ENCODE results near the gene PYCARD. TPM values are rescaled to one million over a fixed set of nuclear protein-coding genes. Genes with fewer than 3 reads are reported as not detected.
"Not testable (repeated sequence)": the region's sequence is repeated elsewhere in the genome, so short reads cannot be mapped to it uniquely, and the experiment has no call there.

PYCARD gene
- polyA plus RNA-seq, 2 donors: 51.7 to 79.2 TPM

DNA sequence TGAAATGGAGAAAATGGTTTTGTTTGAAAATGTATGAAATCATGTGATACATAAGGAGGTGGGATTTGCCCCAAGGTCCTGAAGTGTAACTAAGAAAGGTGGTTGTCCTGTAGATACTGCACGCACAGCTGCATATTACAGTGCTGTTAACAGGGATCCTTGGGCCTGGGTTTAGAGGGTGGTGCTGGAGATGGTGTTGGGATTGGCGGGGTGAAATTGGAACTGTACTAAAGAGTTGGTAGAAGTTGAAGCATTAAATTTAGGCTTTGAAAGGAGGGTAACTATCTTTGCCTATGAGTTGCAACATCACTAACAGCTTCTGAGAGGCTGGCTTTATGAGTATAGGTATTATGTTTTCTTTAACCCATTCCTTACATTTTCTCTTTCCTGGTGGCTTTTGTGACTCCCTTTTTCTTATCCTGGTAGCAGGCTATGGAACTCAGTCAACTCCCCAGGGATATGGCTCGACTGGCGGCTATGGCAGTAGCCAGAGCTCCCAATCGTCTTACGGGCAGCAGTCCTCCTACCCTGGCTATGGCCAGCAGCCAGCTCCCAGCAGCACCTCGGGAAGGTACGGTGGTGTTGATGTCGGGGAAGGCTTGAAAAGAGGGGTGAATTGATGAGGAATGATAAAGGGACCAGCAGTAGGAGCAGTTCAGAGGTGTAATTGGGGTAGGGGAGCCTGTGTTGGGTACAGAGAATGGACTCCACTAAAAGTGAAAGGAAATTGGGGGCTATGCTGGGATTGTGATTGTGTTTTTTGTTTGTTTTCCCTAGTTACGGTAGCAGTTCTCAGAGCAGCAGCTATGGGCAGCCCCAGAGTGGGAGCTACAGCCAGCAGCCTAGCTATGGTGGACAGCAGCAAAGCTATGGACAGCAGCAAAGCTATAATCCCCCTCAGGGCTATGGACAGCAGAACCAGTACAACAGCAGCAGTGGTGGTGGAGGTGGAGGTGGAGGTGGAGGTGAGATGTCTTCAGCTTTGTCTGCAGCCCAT is 18.8 kb downstream of the PYCARD start:
- 72 to 73% methylated on average over 10 of the region's 10 CpGs for WGBS, 2 donors
- no peaks in the 10 kb centered on the region for H3K27me3 ChIP-seq (ENCODE audit: control insufficient read depth in 1 of 2, insufficient read depth in 2 of 2, low read length in 2 of 2)
- no peak overlapping the region for H3K4me3 ChIP-seq (ENCODE audit: low read depth in 1 of 2, low read length in 2 of 2)
- peaks cover 0 to 5% of the 10 kb centered on the region in 2 donors for H3K4me1 ChIP-seq (ENCODE audit: control insufficient read depth in 2 of 2, insufficient read depth in 2 of 2, low read length in 1 of 2)
- H3K9me3 ChIP-seq (ENCODE audit: control insufficient read depth in 2 of 2, insufficient read depth in 1 of 2, low read depth in 1 of 2, low read length in 1 of 2): no peaks in the 10 kb centered on the region
- no peak overlapping the region for H3K27ac ChIP-seq (ENCODE audit: low read depth in 2 of 2, low read length in 1 of 2)
- H3K36me3 ChIP-seq (ENCODE audit: control insufficient read depth in 2 of 2, insufficient read depth in 2 of 2, low read length in 1 of 2): peaks cover 16 to 38% of the 10 kb centered on the region in 2 donors

DNA sequence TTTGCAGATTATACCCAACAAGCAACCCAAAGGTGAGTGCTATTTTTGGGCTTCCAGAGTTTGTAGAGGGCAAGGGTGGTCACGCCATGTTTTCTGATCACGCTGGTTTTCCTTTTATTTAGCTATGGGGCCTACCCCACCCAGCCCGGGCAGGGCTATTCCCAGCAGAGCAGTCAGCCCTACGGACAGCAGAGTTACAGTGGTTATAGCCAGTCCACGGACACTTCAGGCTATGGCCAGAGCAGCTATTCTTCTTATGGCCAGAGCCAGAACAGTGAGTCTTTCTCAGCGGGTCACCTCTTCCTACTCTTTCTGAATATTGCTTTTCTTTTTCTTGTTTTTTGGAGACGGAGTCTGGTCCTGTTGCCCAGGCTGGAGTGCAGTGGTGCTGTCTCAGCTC is 20.2 kb downstream of the PYCARD start:
- no peaks in the 10 kb centered on the region for H3K27me3 ChIP-seq (ENCODE audit: control insufficient read depth in 1 of 2, insufficient read depth in 2 of 2, low read length in 2 of 2)
- H3K36me3 ChIP-seq (ENCODE audit: control insufficient read depth in 2 of 2, insufficient read depth in 2 of 2, low read length in 1 of 2): peaks cover 11 to 33% of the 10 kb centered on the region in 2 donors
- H3K4me1 ChIP-seq (ENCODE audit: control insufficient read depth in 2 of 2, insufficient read depth in 2 of 2, low read length in 1 of 2): peaks cover 0 to 5% of the 10 kb centered on the region in 2 donors
- 16 to 19% methylated on average over 7 of the region's 7 CpGs for WGBS, 2 donors
- no peaks in the 10 kb centered on the region for H3K9me3 ChIP-seq (ENCODE audit: control insufficient read depth in 2 of 2, insufficient read depth in 1 of 2, low read depth in 1 of 2, low read length in 1 of 2)
- no peak overlapping the region for H3K27ac ChIP-seq (ENCODE audit: low read depth in 2 of 2, low read length in 1 of 2)
- peak overlapping the region in 1 of 2 donors; percentile 84 for H3K4me3 ChIP-seq (ENCODE audit: low read depth in 1 of 2, low read length in 2 of 2)

DNA sequence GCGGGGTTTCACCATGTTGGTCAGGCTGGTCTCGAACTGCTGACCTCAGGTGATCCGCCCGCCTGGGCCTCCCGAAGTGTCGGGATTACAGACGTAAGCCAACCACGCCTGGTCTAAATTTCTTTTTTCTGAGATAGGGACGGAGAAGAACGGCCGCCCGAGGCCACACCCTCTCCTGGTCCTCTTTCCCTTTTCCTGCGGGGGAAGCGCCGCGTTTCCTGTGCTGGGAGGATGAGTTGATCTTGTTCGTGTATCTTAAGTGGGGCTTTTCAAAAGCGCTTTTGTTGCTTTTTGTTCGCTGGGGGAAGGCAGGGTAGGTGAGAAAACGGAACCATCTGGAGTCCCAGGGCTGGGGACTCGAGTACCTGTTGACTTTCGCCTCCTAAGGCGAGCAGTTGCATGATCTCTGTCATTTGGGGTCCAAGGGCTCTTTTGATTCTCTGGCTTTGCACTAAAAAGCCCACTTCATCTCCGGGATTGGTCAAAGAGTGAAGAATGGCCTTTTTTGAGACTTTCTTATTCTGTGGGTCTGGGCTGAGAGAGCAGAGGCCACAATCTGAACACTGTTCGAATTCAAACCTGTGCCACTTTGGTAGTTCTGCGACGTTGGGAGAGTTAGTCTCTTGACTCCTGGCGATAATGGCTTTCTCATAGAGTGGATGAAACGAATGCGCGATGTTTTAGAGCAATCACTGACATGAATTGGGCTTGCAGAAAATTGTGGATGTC is 21.3 kb downstream of the PYCARD start:
- no peaks in the 10 kb centered on the region for H3K27me3 ChIP-seq (ENCODE audit: control insufficient read depth in 1 of 2, insufficient read depth in 2 of 2, low read length in 2 of 2)
- H3K9me3 ChIP-seq (ENCODE audit: control insufficient read depth in 2 of 2, insufficient read depth in 1 of 2, low read depth in 1 of 2, low read length in 1 of 2): no peaks in the 10 kb centered on the region
- WGBS, 2 donors: 3 to 4% methylated on average over 31 of the region's 31 CpGs
- H3K36me3 ChIP-seq (ENCODE audit: control insufficient read depth in 2 of 2, insufficient read depth in 2 of 2, low read length in 1 of 2): peaks cover 6 to 24% of the 10 kb centered on the region in 2 donors
- H3K27ac ChIP-seq (ENCODE audit: low read depth in 2 of 2, low read length in 1 of 2): peak overlapping the region; percentile 36 to 97
- H3K4me1 ChIP-seq (ENCODE audit: control insufficient read depth in 2 of 2, insufficient read depth in 2 of 2, low read length in 1 of 2): peaks cover 0 to 5% of the 10 kb centered on the region in 2 donors
- H3K4me3 ChIP-seq (ENCODE audit: low read depth in 1 of 2, low read length in 2 of 2): peak overlapping the region; percentile 84 to 98

DNA sequence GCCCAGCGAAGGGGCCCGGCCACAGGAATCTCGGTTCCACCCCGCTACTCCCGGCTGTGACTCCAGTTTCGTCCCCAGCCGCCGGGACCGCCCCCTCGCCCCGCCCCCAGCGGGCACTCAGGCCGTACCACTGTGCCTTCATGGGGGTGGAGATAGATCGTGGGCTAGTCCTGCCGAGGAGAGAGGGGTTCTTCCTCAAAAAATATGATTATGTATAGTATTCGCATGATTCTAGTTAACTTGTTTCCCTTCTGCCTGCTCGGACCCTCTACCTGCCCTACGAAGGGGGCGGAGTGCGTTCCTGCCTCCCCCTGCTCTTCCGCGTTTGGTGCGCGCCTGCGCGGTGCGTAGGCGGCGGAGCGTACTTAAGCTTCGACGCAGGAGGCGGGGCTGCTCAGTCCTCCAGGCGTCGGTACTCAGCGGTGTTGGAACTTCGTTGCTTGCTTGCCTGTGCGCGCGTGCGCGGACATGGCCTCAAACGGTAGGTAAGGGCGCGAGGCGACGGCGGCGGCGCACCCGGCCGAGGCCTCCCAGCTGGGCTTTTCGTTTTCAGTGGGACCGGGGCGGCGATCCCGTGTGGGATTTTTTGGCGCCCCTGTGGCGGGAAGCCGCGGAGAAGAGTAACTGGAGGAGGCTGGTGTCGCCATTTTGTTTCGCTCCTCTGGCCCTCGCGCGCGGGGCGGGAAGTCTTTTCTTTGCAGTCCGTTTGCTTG is 22.7 kb downstream of the PYCARD start, which contains the start of gene FUS:
TSS of gene FUS (plus strand) at position 393 of the 713 bp plus-strand sequence. CDS start at position 469, 76 bp downstream.
- peak within 1 kb of the TSS; percentile 84 to 98 for H3K4me3 ChIP-seq (ENCODE audit: low read depth in 1 of 2, low read length in 2 of 2)
- H3K36me3 ChIP-seq (ENCODE audit: control insufficient read depth in 2 of 2, insufficient read depth in 2 of 2, low read length in 1 of 2): peaks cover 6 to 14% of the 10 kb centered on the region in 2 donors
- no peaks in the 10 kb centered on the region for H3K27me3 ChIP-seq (ENCODE audit: control insufficient read depth in 1 of 2, insufficient read depth in 2 of 2, low read length in 2 of 2)
- no peaks in the 10 kb centered on the region for H3K9me3 ChIP-seq (ENCODE audit: control insufficient read depth in 2 of 2, insufficient read depth in 1 of 2, low read depth in 1 of 2, low read length in 1 of 2)
- H3K27ac ChIP-seq (ENCODE audit: low read depth in 2 of 2, low read length in 1 of 2): peak within 1 kb of the TSS; percentile 95 to 97
- H3K4me1 ChIP-seq (ENCODE audit: control insufficient read depth in 2 of 2, insufficient read depth in 2 of 2, low read length in 1 of 2): peaks cover 0 to 5% of the 10 kb centered on the region in 2 donors
- 0% methylated on average over 69 of the region's 69 CpGs for WGBS, 2 donors

DNA sequence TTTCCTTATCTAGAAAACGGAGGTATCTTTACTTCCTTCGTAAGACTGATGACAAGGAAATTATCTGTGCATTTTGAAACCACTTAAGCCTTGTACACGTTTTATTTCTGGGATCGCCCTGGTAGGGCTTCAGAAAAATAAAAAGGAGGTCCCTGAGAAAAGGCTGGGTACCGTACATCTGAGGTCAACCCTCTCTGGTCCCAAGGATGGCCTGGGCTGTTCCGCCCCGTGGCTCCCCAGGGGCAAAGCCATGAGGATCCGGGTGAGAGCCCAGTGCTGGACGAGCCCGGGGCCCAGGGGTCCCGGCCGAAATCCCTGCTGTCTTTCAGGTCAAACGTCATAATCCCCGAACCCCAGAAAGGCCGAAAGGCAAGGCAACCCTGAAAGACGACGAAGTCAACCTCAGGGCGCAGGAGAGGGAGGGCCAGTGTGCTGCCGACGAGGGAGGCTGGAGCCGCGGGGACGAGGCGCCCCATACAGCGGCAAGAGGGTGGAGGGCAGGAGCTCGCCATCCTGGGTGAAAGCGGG is 23.3 kb downstream of the PYCARD start:
- Histone ChIP-seq H3K9me3 (ENCODE audit: control insufficient read depth in 2 of 2, insufficient read depth in 1 of 2, low read depth in 1 of 2, low read length in 1 of 2) (no peaks in the 10 kb centered on the region), H3K4me1 (ENCODE audit: control insufficient read depth in 2 of 2, insufficient read depth in 2 of 2, low read length in 1 of 2) (peaks cover 0 to 5% of the 10 kb centered on the region in 2 donors)

DNA sequence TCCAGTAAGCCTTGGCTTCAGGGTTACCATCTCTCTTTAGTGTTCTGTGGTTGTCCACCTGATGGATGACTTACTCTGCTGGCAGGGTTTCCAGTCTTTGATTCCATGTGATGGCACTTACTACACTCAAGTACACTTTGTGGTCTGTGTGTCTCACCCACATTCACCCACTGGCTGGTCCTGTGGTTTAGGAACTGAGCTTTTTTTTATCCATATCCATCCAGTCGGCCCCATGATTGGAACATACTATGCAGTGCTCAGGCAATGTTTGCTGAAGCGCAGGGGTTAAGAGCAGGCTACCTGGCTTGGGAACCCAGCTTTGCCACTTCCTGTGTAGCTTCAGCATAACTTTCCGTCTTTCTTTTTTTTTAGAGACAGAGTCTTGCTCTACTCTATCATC is 25.4 kb downstream of the PYCARD start:
- no peaks in the 10 kb centered on the region for H3K4me1 ChIP-seq (ENCODE audit: control insufficient read depth in 2 of 2, insufficient read depth in 2 of 2, low read length in 1 of 2)
- no peak overlapping the region for H3K27ac ChIP-seq (ENCODE audit: low read depth in 2 of 2, low read length in 1 of 2)
- H3K36me3 ChIP-seq (ENCODE audit: control insufficient read depth in 2 of 2, insufficient read depth in 2 of 2, low read length in 1 of 2): no peaks in the 10 kb centered on the region
- H3K9me3 ChIP-seq (ENCODE audit: control insufficient read depth in 2 of 2, insufficient read depth in 1 of 2, low read depth in 1 of 2, low read length in 1 of 2): no peaks in the 10 kb centered on the region
- no peaks in the 10 kb centered on the region for H3K27me3 ChIP-seq (ENCODE audit: control insufficient read depth in 1 of 2, insufficient read depth in 2 of 2, low read length in 2 of 2)
- WGBS, 2 donors: 62 to 63% methylated on average over 3 of the region's 3 CpGs
- H3K4me3 ChIP-seq (ENCODE audit: low read depth in 1 of 2, low read length in 2 of 2): no peak overlapping the region

More for the DNA sequence above, 23.3 kb downstream of the PYCARD start:
- H3K27ac ChIP-seq (ENCODE audit: low read depth in 2 of 2, low read length in 1 of 2): peak overlapping the region; percentile 95 to 97
- peaks cover 6 to 12% of the 10 kb centered on the region in 2 donors for H3K36me3 ChIP-seq (ENCODE audit: control insufficient read depth in 2 of 2, insufficient read depth in 2 of 2, low read length in 1 of 2)
- no peaks in the 10 kb centered on the region for H3K27me3 ChIP-seq (ENCODE audit: control insufficient read depth in 1 of 2, insufficient read depth in 2 of 2, low read length in 2 of 2)
- H3K4me3 ChIP-seq (ENCODE audit: low read depth in 1 of 2, low read length in 2 of 2): peak overlapping the region; percentile 84 to 98
- WGBS, 2 donors: 3 to 4% methylated on average over 27 of the region's 27 CpGs

DNA sequence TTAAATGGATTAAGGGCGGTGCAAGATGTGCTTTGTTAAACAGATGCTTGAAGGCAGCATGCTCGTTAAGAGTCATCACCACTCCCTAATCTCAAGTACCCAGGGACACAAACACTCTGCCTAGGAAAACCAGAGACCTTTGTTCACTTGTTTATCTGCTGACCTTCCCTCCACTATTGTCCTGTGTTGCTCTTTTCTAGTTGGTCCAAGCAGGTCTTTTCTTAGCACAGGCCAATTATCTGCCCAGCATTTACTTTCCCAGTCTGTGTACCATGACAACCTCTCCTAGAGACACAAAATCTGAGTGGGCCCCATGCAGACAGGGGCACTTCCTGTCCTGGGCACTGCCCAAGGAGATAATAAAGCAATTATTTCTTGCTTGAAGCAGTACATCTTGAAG is 32.5 kb downstream of the PYCARD start:
- H3K36me3 ChIP-seq (ENCODE audit: control insufficient read depth in 2 of 2, insufficient read depth in 2 of 2, low read length in 1 of 2); H3K9me3 ChIP-seq (ENCODE audit: control insufficient read depth in 2 of 2, insufficient read depth in 1 of 2, low read depth in 1 of 2, low read length in 1 of 2); H3K27me3 ChIP-seq (ENCODE audit: control insufficient read depth in 1 of 2, insufficient read depth in 2 of 2, low read length in 2 of 2); H3K27ac ChIP-seq (ENCODE audit: low read depth in 2 of 2, low read length in 1 of 2); H3K4me3 ChIP-seq (ENCODE audit: low read depth in 1 of 2, low read length in 2 of 2); H3K4me1 ChIP-seq (ENCODE audit: control insufficient read depth in 2 of 2, insufficient read depth in 2 of 2, low read length in 1 of 2): not testable (repeated sequence)
- no CpG with 5 or more reads among the region's 2 CpGs for WGBS, 2 donors

DNA sequence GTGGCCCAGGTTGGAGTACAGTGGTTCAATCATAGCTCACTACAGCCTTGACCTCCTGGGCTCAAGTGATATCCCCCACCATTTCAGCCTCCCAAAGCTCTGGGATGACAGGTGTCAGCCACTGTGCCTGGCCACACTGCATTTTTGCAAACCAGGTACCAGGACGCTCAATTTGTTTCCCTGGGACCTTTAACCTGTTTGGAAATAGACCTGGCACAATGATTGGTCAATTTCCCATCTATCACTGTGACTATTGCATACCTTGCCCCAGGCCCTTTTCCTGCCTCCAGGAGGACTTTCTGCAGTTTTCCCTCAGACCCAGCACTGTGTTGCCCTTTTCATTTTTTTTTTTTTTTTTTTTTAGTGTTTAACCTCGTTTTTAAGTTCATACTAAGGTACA is 33.7 kb downstream of the PYCARD start:
- H3K4me1 ChIP-seq (ENCODE audit: control insufficient read depth in 2 of 2, insufficient read depth in 2 of 2, low read length in 1 of 2): no peaks in the 10 kb centered on the region
- H3K27me3 ChIP-seq (ENCODE audit: control insufficient read depth in 1 of 2, insufficient read depth in 2 of 2, low read length in 2 of 2): no peaks in the 10 kb centered on the region
- H3K36me3 ChIP-seq (ENCODE audit: control insufficient read depth in 2 of 2, insufficient read depth in 2 of 2, low read length in 1 of 2): no peaks in the 10 kb centered on the region
- no peaks in the 10 kb centered on the region for H3K9me3 ChIP-seq (ENCODE audit: control insufficient read depth in 2 of 2, insufficient read depth in 1 of 2, low read depth in 1 of 2, low read length in 1 of 2)
- no peak overlapping the region for H3K4me3 ChIP-seq (ENCODE audit: low read depth in 1 of 2, low read length in 2 of 2)
- no peak overlapping the region for H3K27ac ChIP-seq (ENCODE audit: low read depth in 2 of 2, low read length in 1 of 2)
- 62 to 77% methylated on average over 2 of the region's 2 CpGs for WGBS, 2 donors

DNA sequence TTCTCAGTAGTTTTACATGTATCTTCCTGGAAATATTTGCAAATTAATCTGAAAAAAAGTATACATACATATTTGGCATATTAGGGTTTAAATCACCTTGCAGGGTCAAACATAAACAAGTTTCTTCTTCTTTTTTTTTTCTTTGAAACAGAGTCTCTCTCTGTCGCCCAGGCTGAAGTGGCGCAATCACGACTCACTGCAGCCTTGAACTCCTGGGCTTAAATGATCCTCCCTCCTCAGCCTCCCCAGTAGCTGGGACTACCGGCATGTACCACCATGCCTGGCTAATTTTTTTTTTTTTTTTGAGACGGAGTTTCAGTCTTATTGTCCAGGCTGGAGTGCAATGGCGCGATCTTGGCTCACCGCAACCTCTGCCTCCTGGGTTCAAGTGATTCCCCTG is 35.2 kb downstream of the PYCARD start:
- no peaks in the 10 kb centered on the region for H3K4me1 ChIP-seq (ENCODE audit: control insufficient read depth in 2 of 2, insufficient read depth in 2 of 2, low read length in 1 of 2)
- no peaks in the 10 kb centered on the region for H3K9me3 ChIP-seq (ENCODE audit: control insufficient read depth in 2 of 2, insufficient read depth in 1 of 2, low read depth in 1 of 2, low read length in 1 of 2)
- no peak overlapping the region for H3K4me3 ChIP-seq (ENCODE audit: low read depth in 1 of 2, low read length in 2 of 2)
- no peaks in the 10 kb centered on the region for H3K27me3 ChIP-seq (ENCODE audit: control insufficient read depth in 1 of 2, insufficient read depth in 2 of 2, low read length in 2 of 2)
- no peak overlapping the region for H3K27ac ChIP-seq (ENCODE audit: low read depth in 2 of 2, low read length in 1 of 2)
- 83 to 90% methylated on average over 8 of the region's 8 CpGs for WGBS, 2 donors
- no peaks in the 10 kb centered on the region for H3K36me3 ChIP-seq (ENCODE audit: control insufficient read depth in 2 of 2, insufficient read depth in 2 of 2, low read length in 1 of 2)

Data from esophagus (tissue), 2 donors.